Natural killer cell (primary cell): Measurements from ENCODE around the gene NRXN3. TPM values are rescaled to one million over a fixed set of nuclear protein-coding genes. Genes with fewer than 3 reads are reported as not detected.

Source experiments
- ATAC-seq, 3 donors: fragments of 150-1000 bp in 2 of 3; fragments of 200-7000 bp in 1 of 3; cut with Tn5 transposase; 1 replicate in 1 of 3; 2 replicates in 2 of 3; pipeline ENCODE4 v1.10.0; 2021; ENCODE audit warnings: mild to moderate bottlenecking in 2 of 3, moderate library complexity in 2 of 3
- DNase-seq, 2 donors: peaks; one replicate each; pipeline versions ENCODE4 v3.0.0 to v3.0.0-alpha.2; 2013 to 2021; ENCODE audit warnings: mixed read lengths in 1 of 2
- H3K27ac ChIP-seq: one replicate; pipeline ENCODE4 v1.5.1; 2013; ENCODE audit warnings: mild to moderate bottlenecking, low read length
- H3K27me3 ChIP-seq: one replicate; pipeline ENCODE4 v1.6.1; 2013; ENCODE audit warnings: low read length; ENCODE audit not compliant: control insufficient read depth, insufficient read depth
- H3K36me3 ChIP-seq: one replicate; pipeline ENCODE4 v1.6.1; 2013; ENCODE audit warnings: low read length; ENCODE audit not compliant: control insufficient read depth, insufficient read depth
- H3K4me1 ChIP-seq: one replicate; pipeline ENCODE4 v1.6.1; 2013; ENCODE audit warnings: low read length; ENCODE audit not compliant: control insufficient read depth, insufficient read depth
- H3K4me3 ChIP-seq: one replicate; pipeline ENCODE4 v1.5.1; 2013; ENCODE audit warnings: low read length
- H3K9me3 ChIP-seq: one replicate; pipeline ENCODE4 v1.6.1; 2013; ENCODE audit warnings: low read length; ENCODE audit not compliant: control insufficient read depth, insufficient read depth
- H3K27ac Mint-ChIP-seq, 2 donors: one replicate each; pipeline ENCODE4 v1.8.0; 2022; ENCODE audit warnings: mild to moderate bottlenecking in 2 of 2, mixed read lengths in 2 of 2, moderate library complexity in 1 of 2
- H3K27me3 Mint-ChIP-seq, 2 donors: one replicate each; pipeline ENCODE4 v1.8.0; 2022; ENCODE audit warnings: low read depth in 2 of 2, mixed read lengths in 2 of 2
- H3K36me3 Mint-ChIP-seq: one replicate; pipeline ENCODE4 v1.8.0; 2022; ENCODE audit warnings: mixed read lengths
- H3K4me1 Mint-ChIP-seq, 2 donors: one replicate each; pipeline ENCODE4 v1.8.0; 2022; ENCODE audit warnings: mixed read lengths in 2 of 2
- H3K4me3 Mint-ChIP-seq: one replicate; pipeline ENCODE4 v1.8.0; 2022; ENCODE audit warnings: mild to moderate bottlenecking, moderate library complexity, mixed read lengths
- H3K9me3 Mint-ChIP-seq, 2 donors: one replicate each; pipeline ENCODE4 v1.8.0; 2022; ENCODE audit warnings: mixed read lengths in 2 of 2
- CTCF ChIP-seq: fragments of 200-600 bp; IDR thresholded peaks from one replicate; pipeline ENCODE4 v1.8.0; 2022; ENCODE audit warnings: antibody characterized with exemption
- WGBS: methylation state at CpG from one replicate; pipeline ENCODE4 v1.1.7; 2013; ENCODE audit warnings: missing lambda C conversion rate; ENCODE audit not compliant: insufficient coverage; 5-methylcytosine and 5-hydroxymethylcytosine counted together
- intact Hi-C: fragments of 100-400 bp; cut with micrococcal nuclease; formaldehyde crosslinking; loops from one replicate; pipeline ENCODE4 v1.14.2; 2022
- total RNA-seq, 4 donors: library from RNA; stranded (reverse); fragments of 120-200 nt in 1 of 4; gene quantifications; one replicate each; pipeline versions ENCODE4 v1.2.3 to v1.2.4, GENCODE V29; 2013 to 2022

NRXN3 gene
- total RNA-seq, 3 donors from 2014 or later (not counting 1 experiment from before 2014, with no cell fraction given), result not detected

GRCh38 chr14:79601579-79601978, 1431.4 kb downstream of the NRXN3 start:
- Histone ChIP-seq H3K4me1 (no peaks in the 10 kb centered on the region), H3K9me3 (no peaks in the 10 kb centered on the region), H3K36me3 (no peaks in the 10 kb centered on the region), H3K4me3 (no peak overlapping the region), H3K27me3 (no peaks in the 10 kb centered on the region), H3K27ac (no peak overlapping the region)
- Mint-ChIP-seq H3K4me1 (no peaks in the 10 kb centered on the region), H3K27me3 (no peaks in the 10 kb centered on the region), H3K36me3 (no peaks in the 10 kb centered on the region), H3K4me3 (no peak overlapping the region), H3K27ac (no peak overlapping the region), H3K9me3 (peaks cover under 1 to 5% of the 10 kb centered on the region in 2 donors)
- 84% methylated on average over 5 of the region's 5 CpGs for WGBS
- intact Hi-C loops, result no loop called here
- ATAC-seq (no peak), DNase-seq (no peak)
- no peak for TF ChIP-seq CTCF

- ATAC-seq, result no peak
- H3K36me3 Mint-ChIP-seq, result no peaks in the 10 kb centered on the region
- no peak overlapping the region for H3K4me3 Mint-ChIP-seq
- no peak for DNase-seq
- no peak for TF ChIP-seq CTCF
- no peaks in the 10 kb centered on the region for H3K36me3 ChIP-seq
- H3K4me1 Mint-ChIP-seq, result no peaks in the 10 kb centered on the region
- H3K27ac ChIP-seq, result no peak overlapping the region
- H3K4me1 ChIP-seq, result no peaks in the 10 kb centered on the region
- peaks cover 2 to 4% of the 10 kb centered on the region in 2 donors for H3K9me3 Mint-ChIP-seq
- H3K27me3 ChIP-seq, result no peaks in the 10 kb centered on the region
- 78% methylated on average over 1 of the region's 1 CpG for WGBS
- no peak overlapping the region for H3K4me3 ChIP-seq
- no peak overlapping the region for H3K27ac Mint-ChIP-seq
- no peaks in the 10 kb centered on the region for H3K9me3 ChIP-seq
- intact Hi-C loops, result no loop called here
- H3K27me3 Mint-ChIP-seq, result no peaks in the 10 kb centered on the region
Measured at GRCh38 chr14:79602045-79602444, 1431.9 kb downstream of the NRXN3 start.

- no peak overlapping the region for H3K27ac ChIP-seq
- TF ChIP-seq CTCF, result no peak
- no peaks in the 10 kb centered on the region for H3K27me3 Mint-ChIP-seq
- H3K9me3 ChIP-seq, result no peaks in the 10 kb centered on the region
- H3K36me3 Mint-ChIP-seq, result no peaks in the 10 kb centered on the region
- H3K36me3 ChIP-seq, result no peaks in the 10 kb centered on the region
- H3K4me1 ChIP-seq, result no peaks in the 10 kb centered on the region
- no peaks in the 10 kb centered on the region for H3K27me3 ChIP-seq
- 85% methylated on average over 2 of the region's 3 CpGs for WGBS
- DNase-seq (no peak), ATAC-seq (no peak)
- no peak overlapping the region for H3K27ac Mint-ChIP-seq
- H3K9me3 Mint-ChIP-seq, result peaks cover 2 to 4% of the 10 kb centered on the region in 2 donors
- no peak overlapping the region for H3K4me3 ChIP-seq
- intact Hi-C loops, result no loop called here
- H3K4me1 Mint-ChIP-seq, result no peaks in the 10 kb centered on the region
- no peak overlapping the region for H3K4me3 Mint-ChIP-seq
Measured at GRCh38 chr14:79602742-79603141, 1432.6 kb downstream of the NRXN3 start.

- Histone ChIP-seq H3K36me3 (no peaks in the 10 kb centered on the region), H3K4me1 (no peaks in the 10 kb centered on the region), H3K4me3 (no peak overlapping the region), H3K27ac (no peak overlapping the region), H3K27me3 (no peaks in the 10 kb centered on the region), H3K9me3 (no peaks in the 10 kb centered on the region)
- Mint-ChIP-seq H3K36me3 (no peaks in the 10 kb centered on the region), H3K4me3 (no peak overlapping the region), H3K27ac (no peak overlapping the region), H3K27me3 (no peaks in the 10 kb centered on the region), H3K9me3 (peaks cover 2 to 5% of the 10 kb centered on the region in 2 donors), H3K4me1 (no peaks in the 10 kb centered on the region)
- intact Hi-C loops, result no loop called here
- ATAC-seq (no peak), DNase-seq (no peak)
- 76% methylated on average over 4 of the region's 4 CpGs for WGBS
- TF ChIP-seq CTCF, result no peak
Measured at GRCh38 chr14:79605849-79606248, 1435.7 kb downstream of the NRXN3 start.
